Fibroblast of lung (primary cell): ENCODE measurements around the gene R3HCC1L. TPM values are rescaled to one million over a fixed set of nuclear protein-coding genes. Genes with fewer than 3 reads are reported as not detected.

Source experiments
- DNase-seq, 2 donors: peaks; one replicate each; pipeline versions ENCODE4 v3.0.0 to v3.0.0-alpha.2; 2010; ENCODE audit warnings: low read depth in 2 of 2
- H2AFZ ChIP-seq: 2 replicates; pipeline ENCODE4 v1.5.1; 2012; ENCODE audit warnings: low read length, control low read depth, inconsistent platforms
- H3K27ac ChIP-seq: 2 replicates; pipeline ENCODE4 v1.5.1; 2011; ENCODE audit warnings: low read length, control low read depth; ENCODE audit not compliant: insufficient read depth
- H3K27me3 ChIP-seq: 2 replicates; pipeline ENCODE4 v1.5.1; 2011; ENCODE audit warnings: mild to moderate bottlenecking, low read length; ENCODE audit not compliant: control insufficient read depth, insufficient read depth
- H3K36me3 ChIP-seq: 2 replicates; pipeline ENCODE4 v1.5.1; 2011; ENCODE audit warnings: low read length; ENCODE audit not compliant: control insufficient read depth, insufficient read depth
- H3K4me1 ChIP-seq: 2 replicates; pipeline ENCODE4 v1.5.1; 2011; ENCODE audit warnings: low read length; ENCODE audit not compliant: control insufficient read depth, insufficient read depth; ENCODE audit errors: extremely low read depth
- H3K4me2 ChIP-seq: 2 replicates; pipeline ENCODE4 v1.5.1; 2011; ENCODE audit warnings: low read length, control low read depth; ENCODE audit not compliant: insufficient read depth; ENCODE audit errors: extremely low read depth
- H3K4me3 ChIP-seq, 4 experiments: fragments of 200-600 bp in 1 of 4; sonication (generic) in 1 of 4; replicated peaks in 1 of 4; 2 replicates each; pipeline ENCODE4 v1.5.1; 2011 to 2016; ENCODE audit warnings: low read length in 4 of 4, low read depth in 3 of 4, mild to moderate bottlenecking in 3 of 4, control low read depth in 2 of 4, inconsistent platforms in 1 of 4, mixed read lengths in 1 of 4; ENCODE audit not compliant: insufficient read depth in 1 of 4; ENCODE audit errors: control extremely low read depth in 1 of 4
- H3K79me2 ChIP-seq: 2 replicates; pipeline ENCODE4 v1.5.1; 2012; ENCODE audit warnings: mild to moderate bottlenecking, low read length, inconsistent platforms; ENCODE audit not compliant: control insufficient read depth, insufficient read depth
- H3K9ac ChIP-seq: 2 replicates; pipeline ENCODE4 v1.5.1; 2011; ENCODE audit warnings: mild to moderate bottlenecking, low read length, control low read depth; ENCODE audit not compliant: insufficient read depth
- H3K9me3 ChIP-seq: 2 replicates; pipeline ENCODE4 v1.5.1; 2012; ENCODE audit warnings: low read depth, low read length; ENCODE audit not compliant: control insufficient read depth, insufficient read depth
- H4K20me1 ChIP-seq: 2 replicates; pipeline ENCODE4 v1.5.1; 2011; ENCODE audit warnings: low read length; ENCODE audit not compliant: control insufficient read depth, insufficient read depth; ENCODE audit errors: extremely low read depth
- CTCF ChIP-seq, 2 donors: IDR thresholded peaks in 1 of 2; conservative IDR thresholded peaks in 1 of 2; 1 replicate in 1 of 2; 2 replicates in 1 of 2; pipeline ENCODE4 v1.5.1; 2011 to 2012; ENCODE audit warnings: low read length in 2 of 2, control low read depth in 1 of 2, inconsistent platforms in 1 of 2, low read depth in 1 of 2, mild to moderate bottlenecking in 1 of 2
- EZH2 ChIP-seq: IDR thresholded peaks from 2 replicates; pipeline ENCODE4 v1.5.1; 2012; ENCODE audit warnings: low read length, control low read depth, mild to moderate bottlenecking; ENCODE audit errors: missing control alignments
- polyA plus RNA-seq, 2 donors: library from polyadenylated mRNA; depleted of rRNA in 1 of 2; stranded (reverse) in 1 of 2; unstranded in 1 of 2; fragments of >200 nt; gene quantifications; 2 replicates each; pipeline ENCODE4 v1.2.1, GENCODE V29; 2011 to 2012; ENCODE audit warnings: missing spikeins in 1 of 2
- total RNA-seq: library from RNA; depleted of rRNA; stranded (reverse); fragments of >200 nt; gene quantifications from 2 replicates; pipeline ENCODE4 v1.2.1, GENCODE V29; 2014

R3HCC1L gene
- total and polyA plus RNA-seq, 2 donors (not counting 1 experiment from before 2014, with no cell fraction given) = 11.1 to 19.5 TPM

DNA sequence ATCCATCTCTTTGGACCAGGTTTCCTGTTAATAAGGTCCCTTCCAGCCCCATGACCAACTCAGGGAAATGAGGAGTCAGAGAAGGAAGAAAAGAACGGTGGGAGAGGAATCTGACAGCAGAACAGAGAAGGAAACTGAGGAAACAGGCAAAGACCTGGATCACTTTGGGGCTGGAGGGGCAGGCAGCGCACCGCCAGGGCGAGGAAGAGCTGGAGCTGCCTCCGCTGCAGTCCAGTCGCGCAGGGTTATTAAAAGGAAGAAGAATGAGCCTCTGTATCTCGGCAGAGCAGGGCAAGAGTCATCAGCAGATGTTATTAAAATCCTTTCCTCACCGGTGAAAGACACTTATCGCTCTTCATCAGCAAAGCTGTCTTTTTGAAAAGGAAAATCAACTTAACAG lies 37.7 kb upstream of the R3HCC1L start:
- Histone ChIP-seq H3K27ac (no peak overlapping the region), H3K36me3 (no peaks in the 10 kb centered on the region), H3K9ac (no peak overlapping the region), H3K27me3 (no peaks in the 10 kb centered on the region), H3K4me1 (no peaks in the 10 kb centered on the region), H3K4me2 (no peak overlapping the region), H3K4me3 (no peak overlapping the region), H2AFZ (no peak overlapping the region), H3K9me3 (no peaks in the 10 kb centered on the region), H4K20me1 (no peaks in the 10 kb centered on the region), H3K79me2 (no peaks in the 10 kb centered on the region)
- TF ChIP-seq EZH2 = no peak
- TF ChIP-seq CTCF (conservative IDR thresholded peaks at IDR 0.05 in 1 of 2, IDR thresholded peaks at IDR 0.05 in 1 of 2; ENCODE audit: low read depth in 1 of 2, low read length in 2 of 2) = no peak
- DNase-seq = no peak

GRCh38 chr10:98097175-98097574 lies 37.3 kb upstream of the R3HCC1L start:
- Histone ChIP-seq H3K4me2 (no peak overlapping the region), H3K36me3 (no peaks in the 10 kb centered on the region), H3K9me3 (no peaks in the 10 kb centered on the region), H3K9ac (no peak overlapping the region), H3K4me3 (no peak overlapping the region), H3K79me2 (no peaks in the 10 kb centered on the region), H4K20me1 (no peaks in the 10 kb centered on the region), H2AFZ (no peak overlapping the region), H3K4me1 (no peaks in the 10 kb centered on the region), H3K27me3 (no peaks in the 10 kb centered on the region), H3K27ac (no peak overlapping the region)
- no peak for DNase-seq
- TF ChIP-seq EZH2 (no peak), CTCF (conservative IDR thresholded peaks at IDR 0.05 in 1 of 2, IDR thresholded peaks at IDR 0.05 in 1 of 2; ENCODE audit: low read depth in 1 of 2, low read length in 2 of 2) (no peak)

- no peak overlapping the region for H3K27ac ChIP-seq
- H3K36me3 ChIP-seq = no peaks in the 10 kb centered on the region
- no peaks in the 10 kb centered on the region for H4K20me1 ChIP-seq
- H3K9me3 ChIP-seq = no peaks in the 10 kb centered on the region
- TF ChIP-seq CTCF (conservative IDR thresholded peaks at IDR 0.05 in 1 of 2, IDR thresholded peaks at IDR 0.05 in 1 of 2; ENCODE audit: low read depth in 1 of 2, low read length in 2 of 2) (no peak), EZH2 (no peak)
- no peak overlapping the region for H2AFZ ChIP-seq
- no peak overlapping the region for H3K9ac ChIP-seq
- H3K4me1 ChIP-seq = no peaks in the 10 kb centered on the region
- H3K4me2 ChIP-seq = no peak overlapping the region
- H3K79me2 ChIP-seq = no peaks in the 10 kb centered on the region
- no peaks in the 10 kb centered on the region for H3K27me3 ChIP-seq
- H3K4me3 ChIP-seq = no peak overlapping the region
- DNase-seq = no peak
Observed at GRCh38 chr10:98097616-98098015, 36.8 kb upstream of the R3HCC1L start.
